Ishikawa (cell line): ENCODE results near the gene XIRP2.

Experiments used
- TAF1 ChIP-seq: IDR thresholded peaks from 2 replicates; pipeline ENCODE4 v1.6.1; 2012; ENCODE audit warnings: low read depth, mild to moderate bottlenecking
- TCF12 ChIP-seq: IDR thresholded peaks from 2 replicates; pipeline ENCODE4 v1.6.1; 2012; ENCODE audit warnings: low read depth
- YY1 ChIP-seq: IDR thresholded peaks from 2 replicates; pipeline ENCODE4 v1.6.1; 2012; ENCODE audit warnings: low read depth
- TF ChIP-seq, protein P1 (sequence below): IDR thresholded peaks from 2 replicates; pipeline ENCODE4 v1.6.1; 2012

DNA sequence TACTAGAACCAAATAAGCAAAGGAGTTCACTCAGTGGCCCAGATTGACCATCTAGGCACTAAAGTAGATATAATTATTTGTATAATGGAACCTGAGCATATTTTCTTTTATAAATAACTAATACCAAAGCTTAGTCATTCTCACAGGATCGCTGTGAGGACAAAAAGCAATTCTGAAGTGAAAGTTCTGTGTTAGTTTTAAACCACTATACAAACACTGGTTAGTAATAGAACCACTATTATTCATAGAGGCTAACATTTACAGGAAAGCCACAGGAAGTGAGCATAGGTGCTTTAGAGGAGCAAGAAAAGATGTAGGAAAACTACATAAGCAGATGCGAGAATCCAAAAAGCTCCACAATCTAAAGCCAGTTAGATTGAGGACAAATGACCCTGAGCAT is 364.7 kb downstream of the XIRP2 start:
- TF ChIP-seq TAF1 (no peak), TCF12 (no peak), YY1 (no peak)
- TF ChIP-seq, protein P1, sequence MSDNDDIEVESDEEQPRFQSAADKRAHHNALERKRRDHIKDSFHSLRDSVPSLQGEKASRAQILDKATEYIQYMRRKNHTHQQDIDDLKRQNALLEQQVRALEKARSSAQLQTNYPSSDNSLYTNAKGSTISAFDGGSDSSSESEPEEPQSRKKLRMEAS: no peak
